CD4-positive, alpha-beta T cell treated with Interleukin-6 at 100 ng/mL for 8 hours (primary cell): ENCODE measurements around the gene TMEM178B.

Experiments
- DNase-seq: peaks from one replicate; pipeline ENCODE4 v3.0.0-alpha.2; 2020; ENCODE audit warnings: mixed read lengths, low spot score

Gene TMEM178B

DNA sequence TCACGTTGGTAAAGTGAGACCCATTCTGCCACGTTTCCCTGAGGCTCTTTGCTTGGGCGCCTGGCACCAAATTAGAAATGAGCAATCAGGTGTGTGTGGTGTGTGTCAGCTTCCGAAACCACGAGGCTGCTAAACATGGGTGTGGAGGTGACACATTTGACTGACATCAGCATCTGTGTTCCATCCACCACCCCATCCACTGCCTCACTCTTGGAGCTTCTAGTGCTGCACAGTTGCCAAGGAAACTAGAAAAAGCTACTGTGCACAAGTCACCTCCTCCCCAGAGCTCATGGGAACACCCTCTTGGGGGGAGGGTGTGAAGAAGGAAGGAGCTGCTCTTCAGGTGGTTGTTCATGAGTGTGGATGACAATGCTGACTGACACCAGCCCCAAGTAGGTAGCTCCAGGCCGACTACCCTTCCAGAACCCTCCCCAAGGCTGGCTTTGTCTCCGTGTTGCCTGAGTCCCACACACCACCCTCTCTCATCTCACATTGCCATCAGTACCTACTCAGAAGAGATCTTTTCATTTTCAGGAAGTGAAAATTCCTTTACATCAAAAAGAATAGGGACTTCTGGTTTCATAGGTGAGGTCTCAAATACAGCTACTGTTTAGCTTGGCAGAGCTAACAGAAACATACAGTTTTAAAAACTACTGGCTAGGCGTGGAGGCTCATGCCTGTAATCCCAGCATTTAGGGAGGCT is 152.2 kb downstream of the TMEM178B start:
- DNase-seq: no peak

DNA sequence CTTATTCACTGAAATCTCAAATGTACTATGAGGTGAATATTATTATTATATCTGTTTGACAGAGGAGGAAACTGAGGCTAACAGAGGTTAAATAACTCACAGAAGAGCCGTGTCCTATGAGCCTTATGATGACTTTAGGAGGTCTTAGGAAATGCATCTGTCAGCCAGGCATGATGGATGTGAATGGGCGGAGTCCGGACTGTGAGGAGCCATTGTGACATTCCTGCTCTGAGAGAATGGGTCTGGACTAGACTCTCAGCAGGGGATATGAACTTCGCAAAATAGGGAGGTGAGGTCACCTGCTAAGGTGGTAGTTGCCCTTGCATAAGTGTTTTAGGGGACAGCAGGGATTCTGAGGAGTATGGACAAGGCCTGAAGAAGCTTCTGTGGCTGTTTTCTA is 153.6 kb downstream of the TMEM178B start:
- no peak for DNase-seq

DNA sequence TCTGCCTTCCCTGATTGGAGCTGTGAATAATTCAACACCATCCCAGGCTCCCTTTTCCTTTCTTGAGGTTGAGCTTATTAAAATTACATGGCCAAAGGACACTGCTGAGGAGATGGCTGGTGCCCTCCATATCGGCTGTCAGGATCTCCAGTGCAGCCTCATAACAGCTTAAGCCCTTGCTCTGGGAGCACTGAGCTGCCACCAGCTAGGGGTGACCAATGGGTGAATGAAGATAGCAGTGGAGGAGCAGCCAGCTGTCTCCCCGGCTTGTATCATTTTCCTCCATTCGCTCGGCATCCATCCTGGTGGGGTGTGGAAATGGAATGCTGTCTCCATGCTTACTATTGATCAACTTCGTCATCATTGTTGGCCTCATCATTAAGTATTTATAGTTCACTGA is 154.6 kb downstream of the TMEM178B start:
- no peak for DNase-seq

DNA sequence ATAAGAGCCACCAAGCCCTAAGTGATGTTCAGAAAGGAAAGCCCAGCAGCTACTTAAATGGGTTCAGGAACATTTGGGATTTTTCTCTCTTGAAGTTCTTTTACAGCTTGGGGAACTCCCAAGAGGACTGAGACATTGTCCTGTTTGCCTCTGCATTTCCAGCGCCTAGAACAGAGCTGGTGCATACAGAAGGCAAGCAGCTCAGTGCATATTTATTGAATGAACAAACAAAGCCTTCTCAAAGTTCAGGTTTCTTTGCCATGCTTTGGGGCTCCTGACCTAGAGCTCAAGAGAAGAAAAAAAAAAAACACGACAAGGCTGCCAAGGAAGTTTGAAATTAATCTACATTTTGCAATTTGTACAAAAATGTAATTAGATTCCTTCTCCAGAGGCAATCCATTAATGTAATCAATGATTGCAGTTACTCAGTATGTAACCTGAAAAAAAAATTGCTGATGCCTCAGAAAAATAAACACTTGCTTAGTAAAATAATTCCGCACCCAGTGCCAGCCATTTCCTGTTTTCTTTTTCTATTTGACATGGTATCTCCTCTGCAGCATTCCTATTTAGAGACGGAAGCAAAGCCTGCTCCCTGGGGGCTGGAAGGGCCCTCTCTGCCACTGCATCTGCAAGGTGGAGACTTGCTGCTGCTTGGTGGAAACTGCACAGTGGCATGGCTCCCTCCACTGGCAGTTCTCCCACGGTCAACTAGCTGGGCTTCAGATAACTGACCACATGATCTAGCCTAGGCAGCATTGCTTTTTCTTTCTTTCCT is 157.3 kb downstream of the TMEM178B start:
- DNase-seq: no peak

DNA sequence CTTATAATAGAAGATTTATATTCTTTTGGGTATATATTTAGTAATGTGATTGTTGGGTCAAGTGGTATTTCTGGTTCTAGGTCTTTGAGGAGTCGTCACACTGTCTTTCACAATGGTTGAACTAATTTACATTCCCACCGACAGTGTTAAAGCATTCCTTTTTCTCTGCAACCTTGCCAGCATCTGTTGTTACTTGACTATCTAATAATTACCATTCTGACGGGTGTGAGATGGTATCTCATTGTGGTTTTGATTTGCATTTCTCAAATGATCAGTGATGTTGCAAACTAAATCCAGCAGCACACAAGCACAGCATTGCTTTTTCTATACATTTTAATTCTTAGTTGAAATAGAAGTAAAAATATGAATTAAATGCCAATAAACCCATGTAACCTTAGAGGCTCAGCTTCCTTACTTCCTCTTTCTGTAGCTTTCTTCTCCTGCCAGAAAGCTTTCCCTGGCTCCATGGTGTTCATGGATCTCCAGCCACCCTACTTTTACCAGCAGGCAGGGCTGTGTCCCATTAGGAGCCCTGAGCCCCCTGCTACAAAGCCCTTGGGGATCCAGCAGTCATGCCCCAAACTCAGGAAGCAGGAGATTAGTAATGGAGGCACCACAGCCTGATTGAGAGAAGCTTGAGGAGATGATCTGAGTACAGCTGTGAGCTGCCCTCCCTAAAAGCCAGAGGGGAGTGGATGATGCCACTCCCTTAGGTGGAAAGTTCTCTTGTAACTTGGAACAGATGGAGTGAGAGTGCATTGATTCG is 158.6 kb downstream of the TMEM178B start:
- DNase-seq: no peak

DNA sequence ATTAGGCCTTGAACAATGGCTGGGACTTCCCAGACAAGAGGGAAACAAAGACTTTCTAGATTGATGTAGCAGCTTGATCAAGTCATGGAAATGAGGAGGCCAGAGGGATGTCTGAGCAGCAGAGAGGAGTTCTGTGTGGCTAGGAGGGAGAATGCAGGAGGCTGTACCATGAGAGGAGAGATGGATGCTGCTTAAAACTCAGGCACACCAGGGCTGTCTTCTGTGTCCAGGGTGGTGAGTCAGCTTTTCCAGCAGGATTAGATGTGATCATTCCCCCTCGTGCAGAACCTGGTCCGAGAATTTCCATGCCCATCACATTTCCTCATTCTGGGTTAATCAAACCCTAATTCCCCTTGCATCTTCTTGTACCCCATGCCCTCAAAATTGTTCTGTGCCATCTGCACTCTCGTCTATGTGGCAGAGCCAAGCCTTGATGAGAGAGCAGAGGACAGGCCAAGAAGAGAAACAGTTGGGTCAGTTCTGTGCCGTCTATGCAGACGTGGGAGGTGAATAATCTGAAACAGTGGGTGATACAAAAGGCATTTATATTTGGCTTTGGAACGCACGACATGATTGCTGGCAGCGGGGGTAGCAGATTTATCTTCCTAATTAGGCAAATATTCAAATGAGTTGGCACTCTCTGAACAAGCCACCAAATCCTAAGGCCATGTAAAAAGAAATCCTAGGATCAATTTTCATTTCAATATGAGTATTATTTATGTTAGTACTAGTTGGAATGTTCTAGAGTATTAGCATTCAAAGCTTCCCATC is 160.7 kb downstream of the TMEM178B start:
- DNase-seq: no peak

DNA sequence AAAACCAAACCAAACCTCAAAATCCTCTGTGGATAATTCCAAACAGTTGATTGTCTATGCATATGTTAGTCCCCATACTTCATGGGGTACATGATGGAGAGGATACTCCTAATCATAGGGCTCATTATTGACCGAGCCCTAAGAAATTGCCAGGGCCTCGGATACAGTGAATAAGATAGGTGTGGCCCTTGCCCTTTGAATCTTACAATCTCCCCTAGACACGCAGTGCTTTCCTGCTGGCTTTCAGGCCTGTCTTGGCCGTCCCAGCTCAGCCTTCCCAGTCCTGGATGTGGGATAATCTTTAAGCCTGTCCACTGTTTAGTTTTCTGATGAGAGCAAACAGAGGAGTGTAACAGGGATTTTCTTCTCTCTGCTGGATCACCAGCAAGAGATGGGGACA is 161.8 kb downstream of the TMEM178B start:
- no peak for DNase-seq

DNA sequence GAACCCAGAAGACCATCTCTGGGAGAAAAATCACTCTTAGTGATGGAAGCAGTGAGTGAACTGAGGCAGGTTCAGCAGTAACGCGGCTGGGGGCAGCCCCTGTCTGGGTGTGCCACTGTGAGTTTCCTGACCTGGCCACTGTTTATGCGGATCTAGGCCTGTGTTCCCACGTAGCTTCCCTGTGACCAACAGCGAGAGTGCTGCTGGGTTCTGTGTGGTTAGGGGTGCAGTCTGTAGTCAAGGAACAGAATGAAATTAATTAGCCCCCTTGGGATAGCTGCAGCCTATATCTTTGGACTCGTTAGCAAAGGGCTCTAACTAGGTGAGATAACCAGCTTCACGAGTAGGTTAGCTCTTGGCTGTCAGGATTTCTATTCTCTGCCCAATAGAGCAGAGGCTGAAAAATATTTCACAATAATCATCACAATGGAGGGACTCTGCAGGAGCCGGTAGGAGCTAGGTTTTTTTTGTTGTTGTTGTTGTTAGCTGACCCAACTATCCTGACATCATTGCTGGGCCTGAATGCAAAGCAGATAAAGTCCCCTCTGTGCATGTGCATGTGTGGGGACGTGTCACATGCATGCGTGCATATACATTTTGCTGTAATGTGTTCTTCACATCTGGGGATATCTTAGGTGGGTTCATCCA is 164.9 kb downstream of the TMEM178B start:
- DNase-seq: no peak

DNA sequence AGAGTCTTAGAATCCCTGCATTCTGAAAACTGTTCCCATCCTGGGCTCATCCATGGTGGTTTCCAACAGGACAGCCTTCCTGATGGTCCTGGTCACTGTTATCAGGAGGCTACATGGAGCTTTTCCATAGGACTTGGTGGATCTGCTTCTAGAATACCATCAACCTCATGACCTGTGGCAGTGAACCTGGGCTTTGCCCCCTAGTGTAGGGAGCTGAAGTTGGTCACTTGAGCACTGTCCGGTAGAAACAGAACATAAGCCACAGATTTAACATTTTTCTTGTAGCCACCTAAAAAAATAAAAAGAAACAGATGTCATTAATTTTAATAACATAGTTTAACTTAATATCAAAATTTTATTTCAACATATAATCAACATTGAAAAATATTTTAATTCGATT is 165.8 kb downstream of the TMEM178B start:
- DNase-seq: no peak

DNA sequence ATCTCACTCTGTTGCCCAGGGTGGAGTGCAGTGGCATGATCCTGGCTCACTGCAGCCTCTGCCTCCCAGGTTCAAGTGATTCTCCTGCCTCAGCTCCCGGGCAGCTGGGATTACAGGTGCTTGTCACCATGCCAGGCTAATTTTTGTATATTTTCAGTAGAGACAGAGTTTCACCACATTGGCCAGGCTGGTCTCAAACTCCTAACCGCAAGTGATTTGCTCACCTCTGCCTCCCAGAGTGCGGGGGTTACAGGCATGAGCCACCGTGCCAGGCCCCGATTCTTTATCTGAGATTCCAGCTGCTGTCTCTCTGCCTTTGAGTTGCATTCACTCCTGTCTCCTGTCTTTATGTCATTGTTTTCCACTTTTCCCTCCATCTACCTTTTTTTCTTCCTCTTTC is 168.7 kb downstream of the TMEM178B start:
- no peak for DNase-seq

DNA sequence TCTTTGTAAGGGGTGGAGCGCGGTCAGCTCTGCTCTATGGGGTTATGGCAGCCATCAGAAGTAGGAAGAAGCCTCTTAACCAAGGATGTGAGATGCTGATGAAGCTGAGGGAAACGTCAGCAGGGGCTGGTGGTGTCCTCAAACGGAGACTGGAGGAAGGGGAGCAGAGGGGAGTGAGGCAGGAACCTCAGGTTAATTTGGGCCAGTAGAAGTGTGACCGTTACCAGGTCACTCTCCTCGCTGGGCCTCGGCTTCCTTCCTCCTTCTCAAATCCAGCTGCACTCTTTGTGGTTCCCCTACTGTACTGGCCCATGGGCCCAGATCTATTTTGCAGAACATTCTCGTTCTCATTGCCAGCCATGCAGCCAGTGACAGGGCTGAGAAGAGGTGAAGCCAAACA is 169.5 kb downstream of the TMEM178B start:
- no peak for DNase-seq

DNA sequence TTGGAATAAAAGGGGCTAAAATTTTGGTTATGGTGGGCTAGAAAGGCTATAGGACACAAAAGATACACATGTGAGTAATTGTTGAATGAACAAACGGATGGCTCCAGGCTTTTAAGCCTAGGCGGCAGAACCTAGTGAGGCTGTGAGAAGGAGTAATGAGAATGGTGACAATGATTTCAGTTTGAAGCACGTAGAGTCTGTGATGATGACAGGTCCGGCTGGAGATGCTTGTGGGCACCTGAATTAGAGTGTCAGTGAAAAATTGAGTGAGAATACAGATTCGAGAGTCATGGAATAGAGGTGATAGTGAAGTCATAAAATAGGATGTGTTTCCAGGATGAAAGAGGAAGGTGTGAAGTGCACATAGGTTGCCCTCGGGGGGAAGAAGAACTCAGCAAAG is 170.6 kb downstream of the TMEM178B start:
- no peak for DNase-seq

DNA sequence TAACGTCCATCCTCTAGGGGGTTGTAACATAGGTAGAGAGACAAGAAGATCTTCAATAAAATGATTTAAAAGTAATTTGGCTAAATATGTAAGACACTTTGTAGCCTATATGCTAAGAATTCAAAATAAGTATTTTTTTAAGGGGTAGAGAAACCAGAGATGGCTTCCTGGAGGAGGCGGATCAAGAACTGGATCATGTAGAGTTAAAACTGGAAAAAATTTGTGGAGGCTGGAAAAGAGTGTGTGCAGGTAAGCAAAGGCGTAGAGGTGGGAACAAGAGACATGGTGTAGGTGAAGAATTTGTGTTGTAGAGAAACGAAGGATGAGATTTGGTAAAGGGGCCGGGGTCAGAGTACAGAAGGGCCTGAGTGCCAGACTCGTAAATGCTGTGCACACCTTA is 172.6 kb downstream of the TMEM178B start:
- no peak for DNase-seq

DNA sequence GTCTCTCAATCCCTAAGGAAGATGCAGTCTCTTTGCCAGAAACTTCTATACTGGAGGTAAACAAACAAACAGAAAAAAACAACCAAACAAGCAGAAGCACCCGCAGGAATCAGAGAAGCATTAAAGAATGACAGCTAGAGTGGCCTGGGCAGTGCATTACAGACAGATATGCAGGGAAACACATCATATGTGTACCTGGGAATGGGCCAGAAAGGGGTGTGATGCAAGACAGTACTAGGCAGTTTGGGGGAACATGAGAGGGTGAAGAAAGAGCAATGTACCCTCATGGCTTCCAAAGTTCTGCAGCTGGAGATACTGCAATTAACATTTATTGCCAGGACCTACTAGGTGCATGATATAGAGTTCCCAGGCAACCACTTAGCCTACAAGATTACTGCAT is 177.3 kb downstream of the TMEM178B start:
- no peak for DNase-seq

DNA sequence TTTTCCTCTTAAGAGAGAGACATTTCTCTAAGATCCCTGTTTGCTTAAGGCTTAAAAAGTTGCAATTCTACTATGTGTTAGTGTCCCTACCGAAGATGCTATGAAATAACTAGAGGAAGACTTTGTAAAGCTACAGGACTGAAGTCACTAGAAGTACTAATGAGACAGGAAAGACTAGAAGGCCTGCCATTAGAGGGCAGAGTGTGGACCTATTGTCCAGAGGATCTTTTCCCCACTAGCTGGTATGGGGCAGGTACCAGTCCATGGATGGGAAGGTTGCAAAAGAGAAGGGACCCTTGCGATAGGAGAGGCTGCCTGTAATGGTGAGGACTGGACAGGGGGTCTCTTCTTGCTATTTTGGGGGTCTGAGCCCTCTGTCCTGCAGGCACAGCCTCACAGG is 178.1 kb downstream of the TMEM178B start:
- DNase-seq: no peak

DNA sequence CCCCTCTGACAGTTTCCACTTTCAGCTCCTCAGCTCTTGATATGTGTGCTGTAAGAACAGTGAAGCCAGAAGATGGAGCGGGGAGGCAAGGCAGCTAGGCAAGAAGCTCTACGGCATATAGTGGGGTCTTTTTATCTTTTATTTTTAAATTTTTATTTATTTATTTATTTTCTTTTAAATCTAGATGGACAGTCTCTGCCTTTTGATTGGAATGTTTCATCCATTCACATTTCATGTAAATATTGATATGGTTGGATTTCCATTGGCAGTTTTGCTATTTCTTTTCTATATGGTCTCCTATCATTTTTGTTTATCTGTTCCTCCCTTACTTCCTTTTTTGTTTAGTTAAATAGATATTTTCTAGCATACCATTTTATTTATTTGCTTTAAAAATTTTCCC is 183.7 kb downstream of the TMEM178B start:
- DNase-seq: no peak

DNA sequence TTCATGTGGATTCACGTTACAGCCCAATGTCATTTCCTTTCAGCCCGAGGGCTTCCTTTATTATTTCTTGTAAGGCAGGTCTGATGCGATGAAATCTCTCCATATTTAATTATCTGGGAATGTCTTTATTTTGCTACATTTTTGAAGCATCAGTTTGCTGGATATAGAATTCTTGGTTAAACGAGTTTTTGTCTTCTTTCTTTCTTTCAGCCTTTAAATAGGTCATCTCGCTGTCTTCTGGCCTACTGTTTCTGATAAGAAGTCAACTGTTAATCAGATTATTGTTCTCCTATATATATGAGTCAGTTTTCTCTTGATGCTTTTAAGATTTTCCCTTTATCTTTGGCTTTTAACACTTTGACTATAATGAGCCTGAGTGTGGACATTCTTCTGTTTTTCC is 184.7 kb downstream of the TMEM178B start:
- no peak for DNase-seq

DNA sequence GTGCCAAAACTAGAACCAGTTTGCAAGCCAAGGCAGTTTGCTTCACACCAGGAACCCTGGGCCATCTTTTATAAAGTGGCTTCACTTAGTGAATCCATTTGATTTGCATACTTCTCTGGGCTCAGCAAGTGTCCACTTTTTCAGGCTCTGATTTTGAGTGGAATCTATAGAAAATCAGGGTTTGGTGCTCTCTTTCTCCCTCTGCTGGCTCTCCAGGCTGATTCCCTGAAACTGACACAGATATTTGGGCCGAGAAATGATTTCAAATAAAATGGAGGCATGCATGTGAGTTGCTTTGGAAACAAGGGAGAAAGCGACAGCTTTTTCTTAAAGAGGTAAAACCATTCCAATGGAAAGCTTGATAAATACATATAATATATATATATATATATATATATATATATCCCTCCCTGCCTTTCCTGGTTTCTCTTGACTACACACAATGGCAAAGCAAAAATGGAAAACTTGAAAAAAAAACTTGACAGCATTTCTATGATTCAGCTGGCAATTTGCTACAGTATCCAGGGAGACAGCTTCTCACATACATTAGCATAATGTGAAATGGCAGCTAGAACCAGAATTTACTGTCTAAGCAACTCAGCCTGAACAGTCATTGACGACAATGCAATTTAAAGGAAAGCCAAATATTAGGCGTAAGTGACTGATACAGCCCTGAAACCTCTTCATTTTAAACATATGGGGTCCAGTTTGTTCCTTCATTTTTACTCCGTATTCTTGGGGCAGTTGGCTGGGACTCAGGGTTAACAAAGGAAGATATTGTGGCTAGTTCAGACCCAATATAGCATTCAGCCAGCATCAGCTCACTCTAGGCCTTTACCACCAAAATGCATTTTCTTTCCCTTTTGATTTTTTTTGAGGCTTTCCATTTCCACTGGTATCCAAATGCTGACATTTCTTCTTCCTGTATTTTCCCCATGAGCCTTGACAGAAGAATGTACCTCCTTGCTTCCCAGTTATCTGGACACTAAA is 188.5 kb downstream of the TMEM178B start:
- no peak for DNase-seq

DNA sequence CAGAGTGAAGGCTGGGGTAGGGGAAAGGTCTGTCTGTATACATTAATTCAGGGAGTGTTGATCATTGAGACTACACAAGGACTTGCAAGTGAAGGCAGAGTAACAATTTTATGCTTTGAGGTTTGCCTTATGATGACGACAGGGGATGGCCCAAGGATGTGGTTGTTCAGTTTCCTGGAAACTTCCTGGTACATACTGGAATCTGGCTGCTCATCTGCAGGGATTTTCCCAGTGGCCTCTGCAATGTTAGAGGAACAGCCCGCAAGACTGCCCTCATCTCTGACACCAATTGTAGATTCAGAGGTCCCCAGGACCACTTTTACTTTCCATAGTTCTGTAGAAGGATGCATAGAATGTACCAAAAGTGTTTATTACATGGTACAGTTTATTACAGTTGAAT is 189.6 kb downstream of the TMEM178B start:
- no peak for DNase-seq

DNA sequence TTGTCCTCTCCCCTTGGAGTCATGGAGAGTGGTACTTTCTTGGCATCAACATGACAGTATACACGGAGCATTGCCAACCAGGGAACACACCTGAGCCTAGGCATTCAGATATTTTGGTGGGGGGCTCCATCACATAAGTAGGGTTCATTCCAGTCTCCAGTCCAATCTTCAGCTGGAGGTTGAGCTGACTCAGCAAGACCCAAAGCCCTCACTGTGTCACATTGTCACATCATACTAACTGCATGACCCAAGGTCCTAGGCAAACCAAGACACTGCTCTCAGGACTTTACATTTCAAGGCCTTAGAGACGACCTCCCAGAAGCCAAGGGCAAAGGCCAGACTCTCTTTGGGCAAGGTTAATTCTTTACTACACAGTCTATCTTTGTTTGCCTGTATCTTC is 190.1 kb downstream of the TMEM178B start:
- DNase-seq: no peak

DNA sequence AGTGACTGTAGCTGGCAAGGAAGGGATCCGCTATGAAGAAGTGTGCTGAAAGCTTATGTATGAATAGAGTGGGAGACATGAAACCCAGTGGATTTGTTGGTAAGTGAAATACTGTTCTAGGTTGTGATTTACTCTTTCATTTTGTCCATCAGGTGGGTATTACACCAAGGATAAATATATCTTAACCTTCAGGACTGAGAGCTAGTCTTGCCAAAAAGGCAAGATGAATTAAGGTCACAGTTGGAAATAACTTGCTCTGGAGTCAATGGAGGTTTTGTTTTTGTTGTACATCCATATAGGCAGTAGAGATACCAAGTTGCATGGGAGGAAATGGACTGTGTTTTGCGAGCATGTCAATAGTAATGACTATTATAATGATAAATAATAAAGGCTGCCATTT is 190.6 kb downstream of the TMEM178B start:
- DNase-seq: no peak
